HUES48 (cell line): Measurements from ENCODE around the gene NCR1.
"Not testable (repeated sequence)": the region's sequence is repeated elsewhere in the genome, so short reads cannot be mapped to it uniquely, and the experiment has no call there.

Source experiments
- H3K27ac ChIP-seq: one replicate; pipeline ENCODE4 v1.7.0; 2013; ENCODE audit warnings: low read depth, low read length, inconsistent platforms
- H3K27me3 ChIP-seq: 2 replicates; pipeline ENCODE4 v1.6.1; 2013; ENCODE audit warnings: mild to moderate bottlenecking, low read length; ENCODE audit not compliant: control insufficient read depth, insufficient read depth
- H3K36me3 ChIP-seq: 2 replicates; pipeline ENCODE4 v1.6.1; 2013; ENCODE audit warnings: low read length; ENCODE audit not compliant: control insufficient read depth, insufficient read depth
- H3K4me1 ChIP-seq: 2 replicates; pipeline ENCODE4 v1.6.1; 2013; ENCODE audit warnings: mild to moderate bottlenecking, low read length; ENCODE audit not compliant: control insufficient read depth, insufficient read depth
- H3K4me3 ChIP-seq: 2 replicates; pipeline ENCODE4 v1.5.1; 2013; ENCODE audit warnings: mild to moderate bottlenecking, low read depth, low read length
- H3K9ac ChIP-seq: 2 replicates; pipeline ENCODE4 v1.6.1; 2013; ENCODE audit warnings: mild to moderate bottlenecking, low read depth, low read length, moderate library complexity
- H3K9me3 ChIP-seq: 2 replicates; pipeline ENCODE4 v1.6.1; 2013; ENCODE audit warnings: low read length; ENCODE audit not compliant: control insufficient read depth, insufficient read depth

Gene NCR1

DNA sequence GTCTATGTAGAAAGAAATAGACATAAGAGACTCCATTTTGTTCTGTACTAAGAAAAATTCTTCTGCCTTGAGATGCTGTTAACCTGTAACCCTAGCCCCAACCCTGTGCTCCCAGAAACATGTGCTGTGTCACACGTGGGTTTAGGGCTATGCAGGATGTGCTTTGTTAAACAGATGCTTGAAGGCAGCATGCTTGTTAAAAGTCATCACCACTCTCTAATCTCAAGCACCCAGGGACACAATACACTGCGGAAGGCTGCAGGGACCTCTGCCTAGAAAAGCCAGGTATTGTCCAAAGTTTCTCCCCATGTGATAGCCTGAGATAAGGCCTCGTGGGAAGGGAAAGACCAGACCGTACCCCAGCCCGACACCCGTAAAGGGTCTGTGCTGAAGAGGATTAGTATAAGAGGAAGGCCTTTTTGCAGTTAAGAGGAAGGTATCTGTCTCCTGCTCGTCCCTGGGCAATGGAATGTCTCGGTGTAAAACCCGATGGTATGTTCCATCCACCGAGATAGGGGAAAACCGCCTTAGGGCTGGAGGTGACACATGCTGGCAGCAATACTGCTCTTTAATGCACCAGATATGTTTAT, 37.9 kb downstream of the NCR1 start:
- H3K4me3 ChIP-seq, H3K27ac ChIP-seq, H3K9ac ChIP-seq, H3K4me1 ChIP-seq, H3K27me3 ChIP-seq, H3K9me3 ChIP-seq, H3K36me3 ChIP-seq: not testable (repeated sequence)

DNA sequence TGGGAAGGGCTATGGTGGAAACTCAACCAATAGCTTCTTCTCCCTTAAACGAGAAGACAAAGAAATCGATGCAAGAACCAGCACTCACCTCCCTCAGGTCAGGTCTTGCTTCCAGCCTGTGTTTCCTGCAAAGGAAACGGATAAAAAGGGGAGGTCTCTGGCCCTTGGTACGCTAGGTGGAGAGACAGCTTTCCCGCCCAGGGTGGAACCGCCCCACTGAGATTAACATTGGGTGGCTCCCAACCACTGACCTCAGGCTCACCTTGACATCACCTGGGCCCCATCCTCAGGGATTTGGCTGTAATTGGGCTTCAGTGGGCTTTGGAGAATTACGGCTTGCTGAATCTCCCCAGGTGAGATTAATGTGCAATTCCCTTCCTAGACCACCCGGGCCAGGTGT, 41.4 kb downstream of the NCR1 start, which contains the start of gene NLRP7:
Gene NLRP7 (minus strand): TSS at position 150 of the 400 bp plus-strand sequence.
- no peaks in the 10 kb centered on the region for H3K27me3 ChIP-seq
- H3K9me3 ChIP-seq: no peaks in the 10 kb centered on the region
- H3K36me3 ChIP-seq: no peaks in the 10 kb centered on the region
- no peak within 1 kb of the TSS for H3K4me3 ChIP-seq
- no peak within 1 kb of the TSS for H3K9ac ChIP-seq
- peaks cover 6% of the 10 kb centered on the region; the same call in 1 of the 2 replicates for H3K4me1 ChIP-seq
- H3K27ac ChIP-seq: no peak within 1 kb of the TSS

DNA sequence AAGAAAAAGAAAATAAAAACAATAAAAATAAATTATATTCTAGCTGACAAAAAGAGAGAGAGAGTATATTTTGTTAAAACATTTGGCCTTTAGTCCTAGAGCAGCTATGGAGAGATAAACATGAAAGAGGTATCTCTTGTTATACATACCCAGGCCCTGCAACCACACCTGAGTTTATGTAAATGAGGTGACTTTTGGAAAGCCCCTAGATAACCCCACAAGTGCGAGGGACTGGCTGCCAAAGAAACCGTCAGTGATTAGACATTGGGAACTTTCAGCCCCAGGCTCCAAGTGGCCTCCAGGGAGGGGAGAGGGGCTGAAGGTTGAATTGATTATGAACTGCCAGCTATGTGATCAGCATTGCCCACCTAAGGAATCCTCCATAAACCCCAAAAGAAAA, 43.5 kb downstream of the NCR1 start:
- H3K9me3 ChIP-seq: no peaks in the 10 kb centered on the region
- no peaks in the 10 kb centered on the region for H3K36me3 ChIP-seq
- H3K9ac ChIP-seq: no peak overlapping the region

GRCh38 chr19:54950580-54950979, 44.6 kb downstream of the NCR1 start:
- not testable (repeated sequence) for H3K27ac ChIP-seq, H3K4me1 ChIP-seq, H3K27me3 ChIP-seq, H3K36me3 ChIP-seq, H3K9me3 ChIP-seq, H3K9ac ChIP-seq, H3K4me3 ChIP-seq

More for the DNA sequence above, 43.5 kb downstream of the NCR1 start:
- no peak overlapping the region for H3K27ac ChIP-seq
- peaks cover 6% of the 10 kb centered on the region; the same call in 1 of the 2 replicates for H3K4me1 ChIP-seq
- no peak overlapping the region for H3K4me3 ChIP-seq
- H3K27me3 ChIP-seq: no peaks in the 10 kb centered on the region

DNA sequence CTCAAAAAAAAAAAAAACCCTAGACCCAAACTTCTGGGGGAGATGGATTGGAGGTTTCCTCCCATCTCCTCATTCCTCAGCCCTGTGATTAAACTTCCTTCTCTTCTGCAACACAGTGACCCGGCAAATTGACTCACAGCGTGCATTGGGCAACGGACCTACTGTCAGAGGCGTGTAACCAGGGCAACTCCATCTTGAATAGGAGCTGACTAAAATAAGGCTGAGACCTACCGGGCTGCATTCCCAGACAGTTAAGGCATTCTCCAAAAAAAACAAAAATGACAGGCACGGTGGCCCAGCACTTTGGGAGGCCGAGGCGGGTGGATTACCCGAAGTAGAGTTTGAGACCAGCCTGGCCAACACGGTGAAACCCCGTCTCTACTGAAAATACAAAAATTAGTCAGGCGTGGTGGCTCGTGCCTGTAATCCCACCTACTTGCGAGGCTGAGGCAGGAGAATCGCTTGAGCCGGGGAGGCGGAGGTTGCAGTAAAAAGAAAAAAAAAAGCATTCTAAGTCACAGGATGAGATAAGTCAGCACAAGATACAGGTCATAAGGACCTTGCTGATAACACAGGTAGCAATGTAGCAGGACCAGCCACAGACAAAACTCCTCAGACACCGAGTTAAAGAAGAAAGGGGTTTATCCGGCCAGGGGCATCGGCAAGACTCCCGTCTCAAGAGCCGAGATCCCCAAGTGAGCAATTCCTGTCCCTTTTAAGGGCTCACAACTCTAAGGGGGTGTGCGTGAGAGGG, 46.8 kb downstream of the NCR1 start:
- H3K9ac ChIP-seq: no peak overlapping the region
- H3K4me1 ChIP-seq: peaks cover 6% of the 10 kb centered on the region; the same call in 1 of the 2 replicates
- H3K4me3 ChIP-seq: no peak overlapping the region
- no peaks in the 10 kb centered on the region for H3K36me3 ChIP-seq
- no peak overlapping the region for H3K27ac ChIP-seq
- no peaks in the 10 kb centered on the region for H3K27me3 ChIP-seq
- H3K9me3 ChIP-seq: no peaks in the 10 kb centered on the region

GRCh38 chr19:54953345-54953713, 47.4 kb downstream of the NCR1 start:
- not testable (repeated sequence) for H3K27ac ChIP-seq, H3K9ac ChIP-seq, H3K27me3 ChIP-seq, H3K9me3 ChIP-seq, H3K4me1 ChIP-seq, H3K36me3 ChIP-seq, H3K4me3 ChIP-seq

- no peak overlapping the region for H3K27ac ChIP-seq
- H3K4me1 ChIP-seq: peaks cover 6% of the 10 kb centered on the region; the same call in 1 of the 2 replicates
- no peaks in the 10 kb centered on the region for H3K9me3 ChIP-seq
- no peak overlapping the region for H3K4me3 ChIP-seq
- H3K27me3 ChIP-seq: no peaks in the 10 kb centered on the region
- no peak overlapping the region for H3K9ac ChIP-seq
- no peaks in the 10 kb centered on the region for H3K36me3 ChIP-seq
Measured at GRCh38 chr19:54955376-54955775, 49.4 kb downstream of the NCR1 start.

DNA sequence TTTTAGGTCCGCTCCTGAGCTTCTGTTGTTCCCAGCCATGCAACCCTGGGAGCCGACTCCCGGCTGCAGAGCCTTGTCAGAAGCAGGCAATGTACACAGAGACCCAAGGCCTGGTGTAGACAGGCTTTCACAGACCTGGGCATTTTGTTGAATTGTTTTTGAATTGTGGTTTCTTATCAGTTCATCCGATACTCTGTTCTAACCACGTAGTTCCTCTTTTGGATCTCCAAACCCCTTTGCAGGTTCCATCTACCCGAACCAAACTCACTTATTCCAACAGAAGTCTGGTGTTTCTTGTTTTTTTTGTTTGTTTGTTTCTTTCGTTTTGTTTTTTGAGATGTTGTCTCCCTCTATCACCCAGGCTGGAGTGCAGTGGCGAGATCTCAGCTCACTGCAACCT, 53.9 kb downstream of the NCR1 start:
- H3K4me1 ChIP-seq: no peaks in the 10 kb centered on the region
- no peak overlapping the region for H3K4me3 ChIP-seq
- H3K27me3 ChIP-seq: no peaks in the 10 kb centered on the region
- no peaks in the 10 kb centered on the region for H3K9me3 ChIP-seq
- no peak overlapping the region for H3K9ac ChIP-seq
- H3K36me3 ChIP-seq: no peaks in the 10 kb centered on the region
- H3K27ac ChIP-seq: no peak overlapping the region
